Mucosa of rectum (tissue), 2 donors: Measurements from ENCODE around the gene MAP1S.

Source experiments
- H3K27ac ChIP-seq, 2 donors: one replicate each; pipeline ENCODE4 v1.7.0; 2013; ENCODE audit warnings: inconsistent platforms in 2 of 2, low read depth in 2 of 2, low read length in 2 of 2
- H3K27me3 ChIP-seq, 2 donors: one replicate each; pipeline ENCODE4 v1.7.0; 2013; ENCODE audit warnings: low read length in 2 of 2; ENCODE audit not compliant: control insufficient read depth in 2 of 2, insufficient read depth in 2 of 2
- H3K36me3 ChIP-seq, 2 donors: one replicate each; pipeline ENCODE4 v1.7.0; 2013; ENCODE audit warnings: low read length in 2 of 2; ENCODE audit not compliant: control insufficient read depth in 2 of 2, insufficient read depth in 2 of 2
- H3K4me1 ChIP-seq, 2 donors: one replicate each; pipeline ENCODE4 v1.7.0; 2013; ENCODE audit warnings: low read length in 2 of 2, mild to moderate bottlenecking in 1 of 2; ENCODE audit not compliant: control insufficient read depth in 2 of 2, insufficient read depth in 2 of 2
- H3K4me3 ChIP-seq, 2 donors: one replicate each; pipeline ENCODE4 v1.7.0; 2013; ENCODE audit warnings: low read length in 2 of 2
- H3K9ac ChIP-seq, 2 donors: one replicate each; pipeline ENCODE4 v1.7.0; 2013; ENCODE audit warnings: low read length in 2 of 2, low read depth in 1 of 2, mild to moderate bottlenecking in 1 of 2
- H3K9me3 ChIP-seq, 2 donors: one replicate each; pipeline ENCODE4 v1.7.0; 2013; ENCODE audit warnings: low read length in 2 of 2; ENCODE audit not compliant: control insufficient read depth in 2 of 2
- donor health status: healthy.
- donor health status: Normal muscosa, but diverticular disease.

Gene MAP1S, protein sequence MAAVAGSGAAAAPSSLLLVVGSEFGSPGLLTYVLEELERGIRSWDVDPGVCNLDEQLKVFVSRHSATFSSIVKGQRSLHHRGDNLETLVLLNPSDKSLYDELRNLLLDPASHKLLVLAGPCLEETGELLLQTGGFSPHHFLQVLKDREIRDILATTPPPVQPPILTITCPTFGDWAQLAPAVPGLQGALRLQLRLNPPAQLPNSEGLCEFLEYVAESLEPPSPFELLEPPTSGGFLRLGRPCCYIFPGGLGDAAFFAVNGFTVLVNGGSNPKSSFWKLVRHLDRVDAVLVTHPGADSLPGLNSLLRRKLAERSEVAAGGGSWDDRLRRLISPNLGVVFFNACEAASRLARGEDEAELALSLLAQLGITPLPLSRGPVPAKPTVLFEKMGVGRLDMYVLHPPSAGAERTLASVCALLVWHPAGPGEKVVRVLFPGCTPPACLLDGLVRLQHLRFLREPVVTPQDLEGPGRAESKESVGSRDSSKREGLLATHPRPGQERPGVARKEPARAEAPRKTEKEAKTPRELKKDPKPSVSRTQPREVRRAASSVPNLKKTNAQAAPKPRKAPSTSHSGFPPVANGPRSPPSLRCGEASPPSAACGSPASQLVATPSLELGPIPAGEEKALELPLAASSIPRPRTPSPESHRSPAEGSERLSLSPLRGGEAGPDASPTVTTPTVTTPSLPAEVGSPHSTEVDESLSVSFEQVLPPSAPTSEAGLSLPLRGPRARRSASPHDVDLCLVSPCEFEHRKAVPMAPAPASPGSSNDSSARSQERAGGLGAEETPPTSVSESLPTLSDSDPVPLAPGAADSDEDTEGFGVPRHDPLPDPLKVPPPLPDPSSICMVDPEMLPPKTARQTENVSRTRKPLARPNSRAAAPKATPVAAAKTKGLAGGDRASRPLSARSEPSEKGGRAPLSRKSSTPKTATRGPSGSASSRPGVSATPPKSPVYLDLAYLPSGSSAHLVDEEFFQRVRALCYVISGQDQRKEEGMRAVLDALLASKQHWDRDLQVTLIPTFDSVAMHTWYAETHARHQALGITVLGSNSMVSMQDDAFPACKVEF

DNA sequence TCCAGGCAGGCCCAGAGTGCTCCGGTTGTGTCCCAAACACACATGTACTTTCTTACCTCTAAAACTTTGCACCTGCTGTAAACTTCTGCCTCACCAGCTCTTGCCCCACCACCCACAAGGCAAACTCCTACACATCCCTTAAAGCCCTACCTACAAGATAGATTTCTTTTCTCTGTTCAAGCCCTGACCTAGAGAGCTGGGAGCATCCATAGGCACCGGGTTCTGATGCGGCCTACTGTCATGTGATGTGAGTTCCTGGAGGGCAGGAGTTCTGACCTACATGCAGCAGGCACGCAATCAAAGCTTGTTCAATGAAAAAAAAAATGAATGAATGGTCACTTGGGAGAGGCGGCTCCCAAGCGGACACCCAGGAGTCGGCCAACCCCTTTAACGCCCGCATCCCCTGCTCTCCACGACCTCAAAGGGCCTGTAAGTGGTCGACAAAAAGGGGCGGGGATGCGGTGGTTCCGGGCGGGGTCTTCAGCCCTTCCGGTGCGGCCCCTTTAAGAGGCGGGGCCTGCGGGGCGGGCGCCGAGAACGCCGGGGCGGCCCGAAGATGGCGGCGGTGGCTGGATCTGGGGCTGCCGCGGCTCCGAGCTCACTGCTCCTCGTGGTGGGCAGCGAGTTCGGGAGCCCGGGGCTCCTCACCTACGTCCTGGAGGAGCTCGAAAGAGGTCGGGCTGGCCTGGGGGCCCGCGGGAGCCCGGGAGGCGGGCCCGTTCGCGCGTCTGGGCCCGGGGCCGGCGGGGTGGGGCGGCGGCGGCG lies at the start of gene MAP1S:
MAP1S (plus strand) TSS at position 534 of the 765 bp plus-strand sequence; CDS start at position 557, 23 bp downstream.
- peaks cover 24 to 28% of the 10 kb centered on the region in 2 donors for H3K4me1 ChIP-seq
- H3K9ac ChIP-seq, result peak within 1 kb of the TSS; percentile 54 to 69
- no peaks in the 10 kb centered on the region for H3K9me3 ChIP-seq
- H3K36me3 ChIP-seq, result peaks cover 5% of the 10 kb centered on the region in 2 donors
- H3K27me3 ChIP-seq, result no peaks in the 10 kb centered on the region
- peak within 1 kb of the TSS; percentile 62 to 76 for H3K4me3 ChIP-seq
- H3K27ac ChIP-seq, result peak within 1 kb of the TSS; percentile 23 to 27

- H3K36me3 ChIP-seq, result no peaks in the 10 kb centered on the region
- no peaks in the 10 kb centered on the region for H3K27me3 ChIP-seq
- H3K4me3 ChIP-seq, result no peak overlapping the region
- no peaks in the 10 kb centered on the region for H3K4me1 ChIP-seq
- H3K9ac ChIP-seq, result no peak overlapping the region
- H3K9me3 ChIP-seq, result no peaks in the 10 kb centered on the region
- H3K27ac ChIP-seq, result no peak overlapping the region
Observed at GRCh38 chr19:17671906-17672305, 47.4 kb upstream of the MAP1S start.

DNA sequence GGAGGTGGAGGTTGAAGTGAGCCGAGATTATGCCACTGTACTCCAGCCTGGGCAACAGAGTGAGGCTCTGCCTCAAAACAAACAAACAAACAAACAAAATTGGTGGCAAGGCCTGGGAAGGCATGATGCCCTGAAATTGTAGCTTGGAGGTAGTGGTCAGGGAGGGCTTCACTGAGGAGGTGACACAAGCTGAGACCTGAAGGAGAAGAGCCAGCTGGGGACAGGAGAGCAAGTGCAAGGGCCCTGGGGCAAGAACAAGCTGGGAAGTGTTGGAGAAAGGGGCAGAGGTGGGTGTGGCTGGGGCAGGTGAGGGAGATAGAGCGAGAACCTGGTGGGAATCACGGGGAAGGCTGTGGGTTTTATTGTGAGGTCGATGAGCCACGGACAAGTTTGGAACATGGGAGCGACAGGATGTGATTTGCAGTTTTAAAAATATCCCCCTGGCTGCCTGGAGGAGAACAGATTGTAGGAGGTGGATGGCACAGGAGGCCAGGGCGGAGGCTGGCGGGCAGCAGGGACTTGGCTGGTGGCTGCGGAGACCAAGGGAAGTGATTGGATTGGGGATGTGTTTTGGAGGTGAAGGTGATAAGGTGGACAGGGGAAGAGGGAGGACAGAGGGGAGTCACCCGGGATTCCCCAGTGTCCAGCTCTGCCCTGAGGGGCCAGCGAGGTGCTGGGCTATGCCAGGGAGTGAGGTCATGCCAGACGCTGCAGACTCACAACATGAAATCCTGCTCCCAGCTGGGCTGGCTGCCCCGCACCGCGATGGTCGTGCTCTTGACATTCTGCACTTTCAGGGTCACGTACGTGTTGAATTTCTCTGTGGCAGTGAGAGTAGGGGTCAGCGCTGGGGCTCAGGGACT lies 45.1 kb upstream of the MAP1S start:
- Histone ChIP-seq H3K4me1 (no peaks in the 10 kb centered on the region), H3K9me3 (no peaks in the 10 kb centered on the region), H3K4me3 (no peak overlapping the region), H3K27ac (no peak overlapping the region), H3K36me3 (no peaks in the 10 kb centered on the region), H3K27me3 (no peaks in the 10 kb centered on the region), H3K9ac (no peak overlapping the region)

- Histone ChIP-seq H3K4me3 (no peak overlapping the region), H3K9ac (no peak overlapping the region), H3K27me3 (peaks cover 0 to 5% of the 10 kb centered on the region in 2 donors)
Observed at GRCh38 chr19:17676295-17676694, 43.0 kb upstream of the MAP1S start.

DNA sequence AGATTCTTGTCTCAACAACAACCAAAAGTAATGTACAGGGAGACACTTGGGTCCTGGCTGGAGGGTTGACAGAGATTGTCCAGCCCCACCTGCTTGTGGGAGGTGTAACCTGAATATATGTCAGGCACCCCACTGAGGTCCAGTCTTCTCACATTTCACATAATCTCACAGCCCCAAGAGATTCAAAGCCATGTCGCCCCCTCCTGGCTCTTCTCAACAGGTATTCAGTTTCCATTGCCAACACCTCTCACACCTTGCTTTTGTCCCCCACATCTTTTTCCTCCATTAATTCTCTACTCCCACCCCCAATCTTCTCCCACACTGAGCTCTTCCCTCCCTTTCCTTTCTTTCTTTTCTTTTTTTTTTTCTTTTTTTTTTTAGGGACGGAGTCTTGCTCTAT lies 42.3 kb upstream of the MAP1S start:
- Histone ChIP-seq H3K27me3 (peaks cover 0 to 5% of the 10 kb centered on the region in 2 donors), H3K36me3 (no peaks in the 10 kb centered on the region)

More at GRCh38 chr19:17676295-17676694, 43.0 kb upstream of the MAP1S start:
- no peak overlapping the region for H3K27ac ChIP-seq
- H3K36me3 ChIP-seq, result no peaks in the 10 kb centered on the region
- H3K9me3 ChIP-seq, result no peaks in the 10 kb centered on the region
- no peaks in the 10 kb centered on the region for H3K4me1 ChIP-seq

DNA sequence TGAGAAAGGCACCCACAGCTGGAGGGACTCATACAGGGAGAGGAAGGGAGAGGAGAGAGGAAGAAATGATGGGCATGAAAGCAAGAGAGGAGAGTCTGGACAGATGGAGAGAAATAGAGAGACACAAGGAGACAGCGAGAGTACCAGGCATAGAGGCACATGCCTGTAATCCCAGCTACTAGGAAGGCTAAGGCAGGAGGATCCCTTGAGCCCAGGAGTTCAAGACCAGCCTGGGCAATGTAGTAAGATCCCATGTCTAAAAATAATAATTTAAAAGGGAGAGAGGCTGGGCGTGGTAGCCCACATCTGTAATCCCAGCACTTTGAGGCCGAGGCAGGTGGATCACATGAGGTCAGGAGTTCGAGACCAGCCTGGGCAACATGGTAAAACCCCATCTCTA lies 40.4 kb upstream of the MAP1S start:
- Histone ChIP-seq H3K27me3 (peaks cover 0 to 11% of the 10 kb centered on the region in 2 donors), H3K36me3 (no peaks in the 10 kb centered on the region), H3K9ac (no peak overlapping the region), H3K4me3 (no peak overlapping the region), H3K27ac (no peak overlapping the region), H3K4me1 (no peaks in the 10 kb centered on the region), H3K9me3 (no peaks in the 10 kb centered on the region)

More for the DNA sequence above, 42.3 kb upstream of the MAP1S start:
- Histone ChIP-seq H3K4me3 (no peak overlapping the region), H3K9me3 (no peaks in the 10 kb centered on the region), H3K4me1 (no peaks in the 10 kb centered on the region), H3K27ac (no peak overlapping the region), H3K9ac (no peak overlapping the region)

DNA sequence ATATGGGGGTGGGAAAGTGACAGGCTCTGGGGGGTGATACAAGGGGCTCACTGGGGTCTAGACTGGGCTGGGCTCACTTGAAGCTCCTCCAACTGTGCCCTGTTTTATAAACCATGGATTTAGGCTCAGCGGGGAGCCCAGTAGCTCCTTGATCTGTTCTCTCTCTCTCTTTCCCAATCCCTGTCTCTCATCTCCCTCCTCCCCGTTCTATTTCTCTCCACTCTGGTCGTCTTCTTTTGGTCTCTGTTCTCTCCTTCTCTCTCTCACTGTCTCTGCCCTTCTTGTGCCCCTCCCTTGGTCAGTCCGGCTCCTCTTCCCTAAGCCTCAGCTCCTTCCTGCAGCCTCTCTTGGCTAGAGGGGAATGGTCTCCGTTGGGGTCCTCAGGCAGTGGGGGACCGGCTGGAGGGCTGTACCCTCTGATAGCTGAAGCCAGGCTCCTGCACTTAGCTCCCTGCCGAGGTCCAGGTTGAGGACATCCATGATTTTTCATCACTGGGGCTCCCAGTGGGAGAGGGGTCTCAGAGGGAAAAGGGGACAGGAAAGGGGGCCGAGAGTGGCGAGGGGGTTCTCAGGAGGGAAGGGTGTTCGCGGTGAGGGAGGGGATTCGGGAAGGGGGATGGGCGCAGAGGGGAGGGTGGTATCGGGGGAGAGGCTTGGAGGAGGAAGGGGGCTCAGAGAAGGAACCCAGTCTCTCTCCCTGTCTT lies 39.6 kb upstream of the MAP1S start:
- H3K4me1 ChIP-seq, result no peaks in the 10 kb centered on the region
- H3K4me3 ChIP-seq, result no peak overlapping the region
- peaks cover 3 to 14% of the 10 kb centered on the region in 2 donors for H3K27me3 ChIP-seq
- no peak overlapping the region for H3K27ac ChIP-seq
- H3K36me3 ChIP-seq, result no peaks in the 10 kb centered on the region
- H3K9me3 ChIP-seq, result no peaks in the 10 kb centered on the region
- H3K9ac ChIP-seq, result no peak overlapping the region

DNA sequence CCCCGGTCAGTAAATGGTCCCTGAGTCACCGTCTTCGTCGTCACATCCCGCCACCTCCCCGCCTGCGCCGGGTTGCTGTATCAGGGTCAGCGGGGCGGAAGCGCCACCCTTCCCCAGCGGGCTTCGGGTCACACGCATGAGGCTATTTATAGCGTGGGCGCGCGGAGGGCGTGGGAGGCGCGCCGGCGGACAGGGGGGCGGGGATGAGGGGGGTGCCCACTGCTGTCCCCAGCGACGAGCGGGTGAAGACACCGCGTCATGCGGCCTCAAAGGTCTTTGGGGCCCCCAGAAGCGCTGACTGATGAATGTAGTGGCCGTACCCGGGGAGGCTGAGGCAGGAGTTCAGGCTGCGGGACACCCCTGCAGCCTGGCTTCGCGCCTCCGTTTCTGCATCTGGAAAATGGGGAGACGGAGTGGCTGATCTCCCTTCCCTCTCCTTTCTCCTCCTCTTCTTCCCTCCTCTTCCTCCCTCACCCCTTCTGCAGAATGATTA lies 39.0 kb upstream of the MAP1S start:
- no peaks in the 10 kb centered on the region for H3K36me3 ChIP-seq
- peaks cover 7 to 18% of the 10 kb centered on the region in 2 donors for H3K27me3 ChIP-seq
- no peaks in the 10 kb centered on the region for H3K4me1 ChIP-seq
- H3K27ac ChIP-seq, result no peak overlapping the region
- no peaks in the 10 kb centered on the region for H3K9me3 ChIP-seq
- no peak overlapping the region for H3K4me3 ChIP-seq
- H3K9ac ChIP-seq, result no peak overlapping the region
